GM18498 (cell line): ENCODE measurements around the gene GPHN.

Experiments
- ATAC-seq: cut with Tn5 transposase; IDR thresholded peaks from one replicate; pipeline ENCODE4 v1.9.1; 2021; ENCODE audit warnings: mild to moderate bottlenecking, moderate library complexity; ENCODE audit not compliant: unreplicated experiment

Gene GPHN

DNA sequence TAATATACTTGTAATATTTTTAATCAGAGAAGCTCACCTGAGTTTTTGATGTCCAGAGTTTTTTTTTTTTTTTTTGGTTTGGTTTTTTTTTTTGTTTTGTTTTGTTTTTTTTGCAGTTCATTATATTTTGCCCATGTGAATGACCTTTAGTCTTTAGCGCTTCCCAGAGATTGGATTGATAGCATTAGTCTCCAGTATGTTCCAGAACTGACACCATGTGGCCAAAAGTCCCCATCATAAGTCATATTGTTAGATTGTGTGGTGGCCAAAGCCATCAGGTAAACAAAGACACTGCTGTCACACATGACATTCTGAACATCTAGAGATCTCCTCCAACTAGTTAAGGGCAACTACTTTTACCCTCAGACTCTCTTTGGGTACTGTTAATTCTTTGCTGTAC, 408.5 kb downstream of the GPHN start:
- ATAC-seq, result no peak

GRCh38 chr14:66918527-66918926, 410.6 kb downstream of the GPHN start:
- ATAC-seq, result no peak

- no peak for ATAC-seq
These were observed 412.2 kb downstream of the GPHN start for GRCh38 chr14:66920196-66920595.

GRCh38 chr14:66923251-66923650, 415.3 kb downstream of the GPHN start:
- no peak for ATAC-seq

GRCh38 chr14:66939409-66939808, 431.5 kb downstream of the GPHN start:
- ATAC-seq, result no peak

DNA sequence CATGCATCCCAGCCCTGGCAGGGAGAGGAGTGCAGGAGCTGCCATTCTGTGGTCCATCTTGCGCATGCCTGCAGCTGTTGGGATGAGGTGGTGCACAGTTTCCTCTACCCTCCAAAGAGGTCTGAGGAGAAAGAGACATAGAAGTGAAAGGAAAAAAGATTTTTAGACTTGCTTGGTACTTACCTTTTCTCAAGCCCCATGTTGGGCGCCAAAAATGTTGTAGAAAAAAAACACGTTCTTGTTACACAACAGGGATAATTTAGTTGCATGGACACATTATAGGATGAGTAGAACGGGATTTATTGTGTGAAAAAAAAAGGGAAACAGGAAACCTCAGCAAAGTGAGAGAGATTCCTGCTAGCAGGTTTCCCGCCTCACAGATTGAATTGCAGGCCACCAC, 436.9 kb downstream of the GPHN start:
- no peak for ATAC-seq

- ATAC-seq, result no peak
These were observed 447.2 kb downstream of the GPHN start for GRCh38 chr14:66955159-66955558.

- no peak for ATAC-seq
These were observed 451.6 kb downstream of the GPHN start for GRCh38 chr14:66959437-66960050.

GRCh38 chr14:66965831-66966230, 457.9 kb downstream of the GPHN start:
- no peak for ATAC-seq

- no peak for ATAC-seq
These were observed 464.5 kb downstream of the GPHN start for GRCh38 chr14:66972469-66972868.

GRCh38 chr14:66974397-66975025, 466.6 kb downstream of the GPHN start:
- no peak for ATAC-seq

DNA sequence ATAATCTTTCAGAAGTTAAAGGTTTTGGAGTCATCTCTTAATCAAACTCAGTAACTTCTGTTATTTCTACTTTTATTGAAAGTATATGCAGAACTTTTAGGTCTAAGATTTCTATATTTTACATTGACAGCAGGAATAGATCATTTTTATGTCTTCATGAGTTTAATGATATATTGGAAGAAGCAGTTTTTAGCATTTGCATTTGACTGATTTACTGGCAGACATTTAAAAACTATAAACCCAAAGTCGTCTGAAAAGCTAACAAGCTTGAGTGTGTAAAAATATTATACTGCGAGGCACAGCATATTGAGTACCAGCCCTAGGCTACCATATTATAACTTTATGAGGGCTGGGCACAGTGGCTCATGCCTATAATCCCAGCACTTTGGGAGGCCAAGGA, 467.3 kb downstream of the GPHN start:
- ATAC-seq, result no peak

DNA sequence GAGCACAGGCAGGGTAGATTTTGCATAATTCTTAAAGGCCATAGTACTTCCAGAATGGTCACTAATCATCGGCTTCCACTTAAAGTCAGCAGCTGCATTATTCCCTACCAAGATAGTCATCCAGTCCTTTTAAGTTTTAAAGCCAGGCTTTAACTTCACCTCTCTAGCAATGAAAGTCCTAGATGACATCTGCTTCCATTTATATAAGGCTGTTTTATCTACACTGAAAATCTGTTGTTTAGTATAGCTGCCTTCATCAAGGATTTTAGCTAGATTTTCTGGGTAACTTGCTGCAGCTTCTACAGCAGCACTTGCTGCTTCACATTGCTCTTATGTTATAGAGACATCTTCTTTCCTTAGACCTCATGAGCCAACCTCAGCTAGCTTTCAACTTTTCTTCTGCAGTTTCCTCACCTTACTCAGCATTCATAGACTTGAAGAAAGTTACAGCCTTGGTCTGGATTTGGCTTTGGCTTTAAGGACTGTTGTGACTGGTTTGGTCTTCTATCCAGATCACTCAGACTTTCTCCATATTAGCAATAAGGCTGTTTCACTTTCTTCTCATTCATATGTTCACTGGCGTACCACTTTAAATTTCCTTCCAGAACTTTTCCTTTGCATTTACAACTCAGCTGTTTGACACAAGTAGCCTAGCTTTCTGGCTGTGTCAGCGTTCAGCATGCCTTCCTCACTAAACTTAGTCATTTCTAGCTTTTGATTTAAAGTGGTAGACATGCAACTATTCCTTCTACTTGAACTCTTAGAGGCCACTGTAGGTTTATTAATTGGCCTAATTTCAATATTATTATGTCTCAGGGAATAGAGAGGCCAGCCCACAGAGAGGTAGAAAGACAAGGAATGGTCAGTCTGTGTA, 471.4 kb downstream of the GPHN start:
- ATAC-seq, result no peak

DNA sequence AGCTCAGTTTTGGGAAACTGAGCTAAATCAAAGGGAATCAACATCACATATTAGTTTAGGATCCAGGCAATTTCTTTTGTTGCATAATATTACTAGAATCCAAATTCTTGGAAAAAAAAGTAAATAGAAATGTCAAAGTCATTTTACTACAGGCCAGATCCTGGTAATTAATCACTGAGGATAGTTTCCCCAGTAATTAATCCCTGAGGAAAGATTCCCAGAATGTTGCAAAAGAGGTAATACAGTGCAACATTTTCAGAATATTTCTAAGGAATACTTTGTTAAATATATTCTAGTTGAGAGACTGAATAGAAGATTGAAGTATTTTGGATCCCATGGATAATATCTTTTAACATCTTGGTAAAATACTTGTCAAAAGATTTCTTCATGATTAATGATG, 474.3 kb downstream of the GPHN start:
- no peak for ATAC-seq

- ATAC-seq, result no peak
These were observed 484.8 kb downstream of the GPHN start for GRCh38 chr14:66992776-66993175.

- ATAC-seq, result no peak
These were observed 485.6 kb downstream of the GPHN start for GRCh38 chr14:66993512-66993911.

GRCh38 chr14:66998013-66998412, 490.1 kb downstream of the GPHN start:
- ATAC-seq, result peak; percentile 61

GRCh38 chr14:66999978-67000377, 492.0 kb downstream of the GPHN start:
- no peak for ATAC-seq

DNA sequence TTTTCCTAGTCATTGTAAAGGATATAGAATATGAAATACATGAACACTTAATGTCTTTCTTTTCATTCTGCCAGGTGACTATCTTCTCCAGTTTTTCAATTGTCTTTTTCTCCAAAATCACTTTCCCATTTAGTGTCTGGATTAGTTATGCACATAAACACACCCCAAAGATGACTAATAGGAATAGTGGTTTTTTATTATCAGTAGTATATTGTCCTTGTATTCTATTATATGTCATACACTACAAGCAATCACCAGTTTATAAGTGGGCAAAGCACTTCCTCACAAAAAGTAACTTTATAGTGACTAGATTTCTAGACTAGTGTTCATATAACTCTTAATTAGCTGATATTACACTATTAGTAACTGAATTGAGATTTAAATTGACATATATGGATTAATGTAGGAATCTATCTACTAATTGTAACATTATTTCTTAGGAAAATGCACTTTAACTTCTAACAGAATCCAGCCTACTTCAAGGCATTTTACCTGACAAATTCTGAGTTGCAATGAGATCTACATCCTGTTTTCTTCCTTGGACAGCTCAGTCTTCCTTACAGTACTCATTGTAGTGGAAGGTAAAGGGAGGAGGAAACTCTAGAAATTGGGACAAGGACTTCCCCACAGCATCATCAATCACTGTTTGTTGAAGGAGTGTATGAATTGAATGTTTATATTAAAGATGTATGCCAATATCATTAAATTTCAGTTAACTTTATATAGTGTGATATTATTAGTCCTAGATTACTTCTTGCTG, 495.2 kb downstream of the GPHN start:
- no peak for ATAC-seq

DNA sequence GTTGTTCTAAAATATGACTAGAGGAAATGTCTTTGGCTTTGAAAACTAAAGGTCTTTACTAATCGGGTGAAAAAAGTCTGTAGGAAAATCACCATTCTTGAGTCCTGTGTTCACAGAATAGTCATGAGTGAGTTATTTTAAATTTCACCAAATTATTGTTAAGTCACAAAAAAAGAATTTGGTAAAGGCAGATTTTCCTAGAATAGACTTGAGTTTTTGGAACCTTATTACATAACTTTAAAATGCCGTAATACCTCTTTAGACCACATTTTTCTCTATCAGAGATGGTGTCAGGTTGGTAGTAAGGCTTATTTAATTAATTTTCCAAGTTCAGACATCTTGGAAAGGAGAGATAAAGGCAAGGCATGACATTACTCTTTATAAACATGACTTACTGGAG, 496.6 kb downstream of the GPHN start:
- ATAC-seq, result no peak

GRCh38 chr14:67010602-67011001, 502.7 kb downstream of the GPHN start:
- no peak for ATAC-seq
